Stimulated activated CD4-positive, alpha-beta T cell treated with anti-CD3 and anti-CD28 coated beads, TNF-alpha, amount 100 ng/mL, for 48 hours (primary cell): Measurements from ENCODE around the gene MAP9.
A peak's percentile ranks its signal among the peaks of the same experiment; 100 is the strongest.
"Not testable (repeated sequence)": the region's sequence is repeated elsewhere in the genome, so short reads cannot be mapped to it uniquely, and the experiment has no call there.

Source experiments
- DNase-seq, 3 donors: peaks; one replicate each; pipeline ENCODE4 v3.0.0-alpha.2; 2020; ENCODE audit warnings: low read depth in 3 of 3

The MAP9 gene

GRCh38 chr4:155376387-155377268, at the start of gene MAP9:
TSS of gene MAP9 (minus strand) at chr4:155376965. CDS start at chr4:155375850, 1,115 bp downstream.
- DNase-seq: peak; percentile 73 to 84 (median 82)

- DNase-seq: not testable (repeated sequence)
Observed at GRCh38 chr4:155424778-155425177, 48.0 kb upstream of the MAP9 start.

GRCh38 chr4:155423671-155424070, 46.9 kb upstream of the MAP9 start:
- no peak for DNase-seq

- DNase-seq: no peak
Observed at GRCh38 chr4:155419266-155419665, 42.5 kb upstream of the MAP9 start.

GRCh38 chr4:155415662-155416061, 38.9 kb upstream of the MAP9 start:
- no peak for DNase-seq

- no peak for DNase-seq
Observed at GRCh38 chr4:155413451-155413850, 36.7 kb upstream of the MAP9 start.

GRCh38 chr4:155411546-155411945, 34.8 kb upstream of the MAP9 start:
- no peak for DNase-seq

- no peak for DNase-seq
Observed at GRCh38 chr4:155408796-155409195, 32.0 kb upstream of the MAP9 start.

- DNase-seq: no peak
Observed at GRCh38 chr4:155407480-155407879, 30.7 kb upstream of the MAP9 start.

GRCh38 chr4:155405059-155405458, 28.3 kb upstream of the MAP9 start:
- DNase-seq: no peak

GRCh38 chr4:155403886-155404285, 27.1 kb upstream of the MAP9 start:
- DNase-seq: no peak

GRCh38 chr4:155402941-155403340, 26.2 kb upstream of the MAP9 start:
- DNase-seq: no peak

GRCh38 chr4:155400893-155401292, 24.1 kb upstream of the MAP9 start:
- DNase-seq: no peak

GRCh38 chr4:155399974-155400697, 23.4 kb upstream of the MAP9 start:
- no peak for DNase-seq

GRCh38 chr4:155392481-155393184, 15.9 kb upstream of the MAP9 start:
- no peak for DNase-seq

- DNase-seq: no peak
Observed at GRCh38 chr4:155391932-155392331, 15.2 kb upstream of the MAP9 start.

- no peak for DNase-seq
Observed at GRCh38 chr4:155388162-155388561, 11.4 kb upstream of the MAP9 start.

GRCh38 chr4:155383541-155383940, 6.8 kb upstream of the MAP9 start:
- DNase-seq: no peak

- DNase-seq: no peak
Observed at GRCh38 chr4:155377276-155377675, 511 bp upstream of the MAP9 start.

- no peak for DNase-seq
Observed at GRCh38 chr4:155371432-155372043, 5.2 kb downstream of the MAP9 start.

GRCh38 chr4:155367608-155368007, 9.2 kb downstream of the MAP9 start:
- DNase-seq: no peak
